HG03460 (cell line): ENCODE data around the gene ASS1.

Source experiments
- ATAC-seq: cut with Tn5 transposase; IDR thresholded peaks from one replicate; pipeline ENCODE4 v1.9.1; 2021; ENCODE audit not compliant: unreplicated experiment

The ASS1 gene

GRCh38 chr9:130527651-130528310 lies 83.0 kb downstream of the ASS1 start:
- ATAC-seq = no peak

GRCh38 chr9:130528674-130529073 lies 83.9 kb downstream of the ASS1 start:
- ATAC-seq = no peak

- no peak for ATAC-seq
These were observed 86.2 kb downstream of the ASS1 start for GRCh38 chr9:130530938-130531337.

GRCh38 chr9:130531670-130532069 lies 86.9 kb downstream of the ASS1 start:
- ATAC-seq = no peak

GRCh38 chr9:130532426-130533080 lies 87.8 kb downstream of the ASS1 start:
- ATAC-seq = no peak

- no peak for ATAC-seq
These were observed 91.2 kb downstream of the ASS1 start for GRCh38 chr9:130535818-130536521.

GRCh38 chr9:130536701-130537107 lies 91.9 kb downstream of the ASS1 start:
- ATAC-seq = no peak

- ATAC-seq = no peak
These were observed 92.7 kb downstream of the ASS1 start for GRCh38 chr9:130537346-130538050.

- no peak for ATAC-seq
These were observed 94.9 kb downstream of the ASS1 start for GRCh38 chr9:130539420-130540223.

- ATAC-seq = no peak
These were observed 96.8 kb downstream of the ASS1 start for GRCh38 chr9:130541533-130541932.

GRCh38 chr9:130542038-130542437 lies 97.3 kb downstream of the ASS1 start:
- no peak for ATAC-seq

- ATAC-seq = no peak
These were observed 97.9 kb downstream of the ASS1 start for GRCh38 chr9:130542457-130543228.

- no peak for ATAC-seq
These were observed 98.6 kb downstream of the ASS1 start for GRCh38 chr9:130543368-130543767.

- no peak for ATAC-seq
These were observed 99.1 kb downstream of the ASS1 start for GRCh38 chr9:130543859-130544258.

- ATAC-seq = no peak
These were observed 99.6 kb downstream of the ASS1 start for GRCh38 chr9:130544364-130544763.

GRCh38 chr9:130548103-130548502 lies 103.3 kb downstream of the ASS1 start:
- ATAC-seq = no peak

- ATAC-seq = no peak
These were observed 104.5 kb downstream of the ASS1 start for GRCh38 chr9:130549093-130549735.
